ENCODE results near the gene MCRIP1. TPM values are rescaled to one million over a fixed set of nuclear protein-coding genes. Genes with fewer than 3 reads are reported as not detected.

Gene MCRIP1
- total and polyA plus RNA-seq, 4 donors: 16.6 to 42.0 (median 26.2) TPM

DNA sequence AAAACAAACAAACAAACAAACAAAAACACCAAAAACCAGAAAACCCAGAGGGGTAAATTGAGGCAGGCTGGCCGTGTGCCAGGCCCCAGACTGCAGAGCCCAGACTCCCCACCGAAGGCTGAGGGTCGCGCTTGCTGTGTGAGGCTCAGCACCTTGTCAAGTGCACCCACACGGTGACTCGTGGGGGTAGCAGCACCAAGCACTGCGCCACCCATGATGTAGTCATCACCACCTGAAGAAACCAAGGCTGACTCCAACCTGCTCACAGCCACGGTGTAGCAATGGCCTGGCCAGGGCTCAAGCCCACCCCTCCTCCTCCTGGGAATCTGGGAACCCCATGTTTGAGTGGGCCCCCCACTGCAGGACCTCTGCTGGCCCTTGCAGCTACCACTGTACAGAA lies 11.9 kb downstream of the MCRIP1 start:
- no peak overlapping the region for H3K9ac ChIP-seq (ENCODE audit: low read depth in 1 of 2, low read length in 2 of 2)
- 83% methylated on average over 8 of the region's 8 CpGs for WGBS
- H3K4me1 ChIP-seq (ENCODE audit: control insufficient read depth in 4 of 4, insufficient read depth in 4 of 4, low read length in 3 of 4): peaks cover 8 to 20% (median 15%) of the 10 kb centered on the region in 4 donors
- H3K4me3 ChIP-seq (ENCODE audit: low read depth in 1 of 3, low read length in 3 of 3): no peak overlapping the region
- H3K27me3 ChIP-seq (ENCODE audit: control insufficient read depth in 4 of 4, insufficient read depth in 4 of 4, low read length in 3 of 4): no peaks in the 10 kb centered on the region
- TF ChIP-seq RXRA (IDR thresholded peaks at IDR 0.05): no peak
- TF ChIP-seq EGR1 (IDR thresholded peaks at IDR 0.05; ENCODE audit: low read depth in 2 of 2): no peak
- no peak for TF ChIP-seq HNF4G (IDR thresholded peaks at IDR 0.05)
- TF ChIP-seq, protein P1, sequence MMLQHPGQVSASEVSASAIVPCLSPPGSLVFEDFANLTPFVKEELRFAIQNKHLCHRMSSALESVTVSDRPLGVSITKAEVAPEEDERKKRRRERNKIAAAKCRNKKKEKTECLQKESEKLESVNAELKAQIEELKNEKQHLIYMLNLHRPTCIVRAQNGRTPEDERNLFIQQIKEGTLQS (IDR thresholded peaks at IDR 0.05): no peak
- peaks cover 0 to 5% (median 0%) of the 10 kb centered on the region in 4 donors for H3K36me3 ChIP-seq (ENCODE audit: control insufficient read depth in 4 of 4, insufficient read depth in 3 of 4, low read depth in 1 of 4, low read length in 3 of 4)
- peak overlapping the region; percentile 77 to 97 for H3K27ac ChIP-seq (ENCODE audit: low read depth in 1 of 2, low read length in 2 of 2)
- DNase-seq (ENCODE audit: low spot score): no peak
- H3K9me3 ChIP-seq (ENCODE audit: control insufficient read depth in 4 of 4, low read length in 3 of 4): no peaks in the 10 kb centered on the region

DNA sequence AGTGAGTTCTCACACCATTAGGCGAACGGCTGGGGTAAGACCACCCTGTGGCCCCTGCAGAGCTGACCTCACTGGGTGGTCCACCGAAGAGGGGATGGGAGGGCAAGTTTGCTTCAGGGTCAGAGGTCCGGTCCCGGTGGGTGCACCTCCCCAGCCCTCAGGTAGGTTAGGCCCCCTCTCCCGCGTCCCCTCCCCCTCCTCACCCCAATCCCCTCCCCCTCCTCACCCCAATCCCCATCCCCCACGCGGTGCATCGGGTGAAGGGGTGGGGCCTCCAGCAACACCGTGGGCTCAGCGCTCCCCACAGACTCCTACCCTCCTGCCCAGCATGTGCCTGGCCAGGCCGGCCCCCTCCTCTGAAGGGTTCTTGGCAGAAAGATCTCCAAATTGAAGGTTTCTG lies 13.4 kb downstream of the MCRIP1 start:
- H3K9me3 ChIP-seq (ENCODE audit: control insufficient read depth in 4 of 4, low read length in 3 of 4): no peaks in the 10 kb centered on the region
- H3K9ac ChIP-seq (ENCODE audit: low read depth in 1 of 2, low read length in 2 of 2): no peak overlapping the region
- no peak overlapping the region for H3K4me3 ChIP-seq (ENCODE audit: low read depth in 1 of 3, low read length in 3 of 3)
- H3K27ac ChIP-seq (ENCODE audit: low read depth in 1 of 2, low read length in 2 of 2): no peak overlapping the region
- 53% methylated on average over 13 of the region's 13 CpGs for WGBS
- H3K36me3 ChIP-seq (ENCODE audit: control insufficient read depth in 4 of 4, insufficient read depth in 3 of 4, low read depth in 1 of 4, low read length in 3 of 4): peaks cover 0 to 5% (median 0%) of the 10 kb centered on the region in 4 donors
- peaks cover 8 to 20% (median 15%) of the 10 kb centered on the region in 4 donors for H3K4me1 ChIP-seq (ENCODE audit: control insufficient read depth in 4 of 4, insufficient read depth in 4 of 4, low read length in 3 of 4)
- no peaks in the 10 kb centered on the region for H3K27me3 ChIP-seq (ENCODE audit: control insufficient read depth in 4 of 4, insufficient read depth in 4 of 4, low read length in 3 of 4)
- TF ChIP-seq RAD21 (IDR thresholded peaks at IDR 0.05): no peak
- no peak for TF ChIP-seq EGR1 (IDR thresholded peaks at IDR 0.05; ENCODE audit: low read depth in 2 of 2)
- TF ChIP-seq HNF4A (conservative IDR thresholded peaks at IDR 0.05): no peak
- TF ChIP-seq TAF1 (conservative IDR thresholded peaks at IDR 0.05): no peak
- TF ChIP-seq NR2F2 (IDR thresholded peaks at IDR 0.05): no peak
- TF ChIP-seq, protein P2, sequence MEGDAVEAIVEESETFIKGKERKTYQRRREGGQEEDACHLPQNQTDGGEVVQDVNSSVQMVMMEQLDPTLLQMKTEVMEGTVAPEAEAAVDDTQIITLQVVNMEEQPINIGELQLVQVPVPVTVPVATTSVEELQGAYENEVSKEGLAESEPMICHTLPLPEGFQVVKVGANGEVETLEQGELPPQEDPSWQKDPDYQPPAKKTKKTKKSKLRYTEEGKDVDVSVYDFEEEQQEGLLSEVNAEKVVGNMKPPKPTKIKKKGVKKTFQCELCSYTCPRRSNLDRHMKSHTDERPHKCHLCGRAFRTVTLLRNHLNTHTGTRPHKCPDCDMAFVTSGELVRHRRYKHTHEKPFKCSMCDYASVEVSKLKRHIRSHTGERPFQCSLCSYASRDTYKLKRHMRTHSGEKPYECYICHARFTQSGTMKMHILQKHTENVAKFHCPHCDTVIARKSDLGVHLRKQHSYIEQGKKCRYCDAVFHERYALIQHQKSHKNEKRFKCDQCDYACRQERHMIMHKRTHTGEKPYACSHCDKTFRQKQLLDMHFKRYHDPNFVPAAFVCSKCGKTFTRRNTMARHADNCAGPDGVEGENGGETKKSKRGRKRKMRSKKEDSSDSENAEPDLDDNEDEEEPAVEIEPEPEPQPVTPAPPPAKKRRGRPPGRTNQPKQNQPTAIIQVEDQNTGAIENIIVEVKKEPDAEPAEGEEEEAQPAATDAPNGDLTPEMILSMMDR (IDR thresholded peaks at IDR 0.05; ENCODE audit: low read depth, low read length, missing input control): no peak
- TF ChIP-seq, protein P3, sequence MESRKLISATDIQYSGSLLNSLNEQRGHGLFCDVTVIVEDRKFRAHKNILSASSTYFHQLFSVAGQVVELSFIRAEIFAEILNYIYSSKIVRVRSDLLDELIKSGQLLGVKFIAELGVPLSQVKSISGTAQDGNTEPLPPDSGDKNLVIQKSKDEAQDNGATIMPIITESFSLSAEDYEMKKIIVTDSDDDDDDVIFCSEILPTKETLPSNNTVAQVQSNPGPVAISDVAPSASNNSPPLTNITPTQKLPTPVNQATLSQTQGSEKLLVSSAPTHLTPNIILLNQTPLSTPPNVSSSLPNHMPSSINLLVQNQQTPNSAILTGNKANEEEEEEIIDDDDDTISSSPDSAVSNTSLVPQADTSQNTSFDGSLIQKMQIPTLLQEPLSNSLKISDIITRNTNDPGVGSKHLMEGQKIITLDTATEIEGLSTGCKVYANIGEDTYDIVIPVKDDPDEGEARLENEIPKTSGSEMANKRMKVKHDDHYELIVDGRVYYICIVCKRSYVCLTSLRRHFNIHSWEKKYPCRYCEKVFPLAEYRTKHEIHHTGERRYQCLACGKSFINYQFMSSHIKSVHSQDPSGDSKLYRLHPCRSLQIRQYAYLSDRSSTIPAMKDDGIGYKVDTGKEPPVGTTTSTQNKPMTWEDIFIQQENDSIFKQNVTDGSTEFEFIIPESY (IDR thresholded peaks at IDR 0.05): no peak
- TF ChIP-seq, protein P1 (IDR thresholded peaks at IDR 0.05): no peak
- TF ChIP-seq YY1 (IDR thresholded peaks at IDR 0.05): no peak
- TF ChIP-seq HNF4G (IDR thresholded peaks at IDR 0.05): no peak
- TF ChIP-seq, protein P4, sequence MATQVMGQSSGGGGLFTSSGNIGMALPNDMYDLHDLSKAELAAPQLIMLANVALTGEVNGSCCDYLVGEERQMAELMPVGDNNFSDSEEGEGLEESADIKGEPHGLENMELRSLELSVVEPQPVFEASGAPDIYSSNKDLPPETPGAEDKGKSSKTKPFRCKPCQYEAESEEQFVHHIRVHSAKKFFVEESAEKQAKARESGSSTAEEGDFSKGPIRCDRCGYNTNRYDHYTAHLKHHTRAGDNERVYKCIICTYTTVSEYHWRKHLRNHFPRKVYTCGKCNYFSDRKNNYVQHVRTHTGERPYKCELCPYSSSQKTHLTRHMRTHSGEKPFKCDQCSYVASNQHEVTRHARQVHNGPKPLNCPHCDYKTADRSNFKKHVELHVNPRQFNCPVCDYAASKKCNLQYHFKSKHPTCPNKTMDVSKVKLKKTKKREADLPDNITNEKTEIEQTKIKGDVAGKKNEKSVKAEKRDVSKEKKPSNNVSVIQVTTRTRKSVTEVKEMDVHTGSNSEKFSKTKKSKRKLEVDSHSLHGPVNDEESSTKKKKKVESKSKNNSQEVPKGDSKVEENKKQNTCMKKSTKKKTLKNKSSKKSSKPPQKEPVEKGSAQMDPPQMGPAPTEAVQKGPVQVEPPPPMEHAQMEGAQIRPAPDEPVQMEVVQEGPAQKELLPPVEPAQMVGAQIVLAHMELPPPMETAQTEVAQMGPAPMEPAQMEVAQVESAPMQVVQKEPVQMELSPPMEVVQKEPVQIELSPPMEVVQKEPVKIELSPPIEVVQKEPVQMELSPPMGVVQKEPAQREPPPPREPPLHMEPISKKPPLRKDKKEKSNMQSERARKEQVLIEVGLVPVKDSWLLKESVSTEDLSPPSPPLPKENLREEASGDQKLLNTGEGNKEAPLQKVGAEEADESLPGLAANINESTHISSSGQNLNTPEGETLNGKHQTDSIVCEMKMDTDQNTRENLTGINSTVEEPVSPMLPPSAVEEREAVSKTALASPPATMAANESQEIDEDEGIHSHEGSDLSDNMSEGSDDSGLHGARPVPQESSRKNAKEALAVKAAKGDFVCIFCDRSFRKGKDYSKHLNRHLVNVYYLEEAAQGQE (IDR thresholded peaks at IDR 0.05): no peak
- TF ChIP-seq GABPA (IDR thresholded peaks at IDR 0.05 in 1 of 2, conservative IDR thresholded peaks at IDR 0.05 in 1 of 2): no peak
- no peak for TF ChIP-seq SP1 (IDR thresholded peaks at IDR 0.05)
- no peak for TF ChIP-seq JUND (IDR thresholded peaks at IDR 0.05)
- DNase-seq (ENCODE audit: low spot score): no peak

Data from liver (tissue), 9 donors.